B cell (primary cell): ENCODE measurements around the gene TFAP2D.

ENCODE experiments used
- CTCF ChIP-seq: fragments of 200-600 bp; IDR thresholded peaks from one replicate; pipeline ENCODE4 v1.8.0; 2022; ENCODE audit warnings: antibody characterized with exemption, mild to moderate bottlenecking
- EZH2 ChIP-seq: IDR thresholded peaks from 2 replicates; pipeline ENCODE4 v1.6.1; 2012; ENCODE audit warnings: borderline replicate concordance, low read depth, mild to moderate bottlenecking, moderate library complexity, low read length; ENCODE audit not compliant: insufficient read depth, poor library complexity, severe bottlenecking

DNA sequence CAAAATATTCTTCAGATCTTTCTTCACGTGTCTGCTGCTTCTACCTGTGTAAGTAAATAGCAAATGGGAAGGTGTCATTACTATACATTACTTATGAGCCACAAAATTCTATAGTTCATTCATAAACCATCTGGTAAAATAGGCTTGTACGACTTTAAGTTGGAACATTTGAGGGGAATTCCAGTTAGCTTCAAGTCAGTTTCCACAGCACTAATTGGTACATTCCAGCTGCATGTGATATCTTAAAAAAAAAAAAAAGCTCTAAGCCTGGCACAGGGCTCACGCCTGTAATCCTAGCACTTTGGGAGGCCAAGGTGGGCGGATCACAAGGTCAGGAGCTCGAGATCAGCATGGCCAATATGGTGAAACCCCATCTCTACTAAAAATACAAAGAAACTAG lies 82.2 kb downstream of the TFAP2D start:
- TF ChIP-seq CTCF (no peak), EZH2 (no peak)
